GM06990 (cell line): ENCODE results near the gene PRDM5.
"Not testable (repeated sequence)": the region's sequence is repeated elsewhere in the genome, so short reads cannot be mapped to it uniquely, and the experiment has no call there.

ENCODE experiments used
- DNase-seq: peaks from one replicate; pipeline ENCODE4 v3.0.0-alpha.2; 2011; ENCODE audit not compliant: insufficient read length; ENCODE audit errors: extremely low read depth
- H3K27me3 ChIP-seq: replicated peaks from 2 replicates; pipeline ENCODE4 v1.6.0; 2011; ENCODE audit warnings: low read length; ENCODE audit not compliant: control insufficient read depth, insufficient read depth
- H3K36me3 ChIP-seq: 2 replicates; pipeline ENCODE4 v1.5.1; 2011; ENCODE audit warnings: low read length; ENCODE audit not compliant: control insufficient read depth, insufficient read depth
- H3K4me3 ChIP-seq: replicated peaks from 2 replicates; pipeline ENCODE4 v1.5.1; 2011; ENCODE audit warnings: low read depth, mild to moderate bottlenecking, control low read depth, low read length
- TF ChIP-seq, protein P1 (sequence below): IDR thresholded peaks from 2 replicates; pipeline ENCODE4 v1.5.1; 2011; ENCODE audit warnings: low read length, control low read depth, mild to moderate bottlenecking, inconsistent platforms; ENCODE audit not compliant: insufficient read depth, poor library complexity, severe bottlenecking

Gene PRDM5

GRCh38 chr4:120753854-120754253 is 168.7 kb downstream of the PRDM5 start:
- no peak overlapping the region for H3K4me3 ChIP-seq
- H3K36me3 ChIP-seq = no peaks in the 10 kb centered on the region
- no peaks in the 10 kb centered on the region for H3K27me3 ChIP-seq
- TF ChIP-seq, protein P1, sequence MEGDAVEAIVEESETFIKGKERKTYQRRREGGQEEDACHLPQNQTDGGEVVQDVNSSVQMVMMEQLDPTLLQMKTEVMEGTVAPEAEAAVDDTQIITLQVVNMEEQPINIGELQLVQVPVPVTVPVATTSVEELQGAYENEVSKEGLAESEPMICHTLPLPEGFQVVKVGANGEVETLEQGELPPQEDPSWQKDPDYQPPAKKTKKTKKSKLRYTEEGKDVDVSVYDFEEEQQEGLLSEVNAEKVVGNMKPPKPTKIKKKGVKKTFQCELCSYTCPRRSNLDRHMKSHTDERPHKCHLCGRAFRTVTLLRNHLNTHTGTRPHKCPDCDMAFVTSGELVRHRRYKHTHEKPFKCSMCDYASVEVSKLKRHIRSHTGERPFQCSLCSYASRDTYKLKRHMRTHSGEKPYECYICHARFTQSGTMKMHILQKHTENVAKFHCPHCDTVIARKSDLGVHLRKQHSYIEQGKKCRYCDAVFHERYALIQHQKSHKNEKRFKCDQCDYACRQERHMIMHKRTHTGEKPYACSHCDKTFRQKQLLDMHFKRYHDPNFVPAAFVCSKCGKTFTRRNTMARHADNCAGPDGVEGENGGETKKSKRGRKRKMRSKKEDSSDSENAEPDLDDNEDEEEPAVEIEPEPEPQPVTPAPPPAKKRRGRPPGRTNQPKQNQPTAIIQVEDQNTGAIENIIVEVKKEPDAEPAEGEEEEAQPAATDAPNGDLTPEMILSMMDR = no peak
- DNase-seq = no peak

DNA sequence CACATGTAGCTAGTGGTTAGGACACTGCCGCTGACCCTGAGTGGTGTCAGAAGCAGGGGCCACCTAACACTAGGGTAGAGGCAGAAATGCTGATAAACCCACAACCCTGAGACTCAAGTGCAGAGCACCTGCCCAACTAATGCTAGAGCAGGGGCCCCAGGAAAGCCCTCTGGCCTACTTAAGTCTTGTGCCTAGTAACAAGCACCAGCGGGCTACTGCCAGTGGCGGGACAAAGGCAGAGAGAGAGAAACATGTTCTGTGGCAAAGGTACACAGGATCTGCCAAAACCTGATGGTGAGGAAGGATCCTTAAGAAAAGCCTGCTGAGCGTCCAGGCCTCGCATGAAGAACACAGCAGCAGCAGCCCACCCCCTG is 172.4 kb downstream of the PRDM5 start:
- TF ChIP-seq, protein P1 = no peak
- no peaks in the 10 kb centered on the region for H3K27me3 ChIP-seq
- DNase-seq = peak; percentile 21
- H3K36me3 ChIP-seq = no peaks in the 10 kb centered on the region
- no peak overlapping the region for H3K4me3 ChIP-seq

DNA sequence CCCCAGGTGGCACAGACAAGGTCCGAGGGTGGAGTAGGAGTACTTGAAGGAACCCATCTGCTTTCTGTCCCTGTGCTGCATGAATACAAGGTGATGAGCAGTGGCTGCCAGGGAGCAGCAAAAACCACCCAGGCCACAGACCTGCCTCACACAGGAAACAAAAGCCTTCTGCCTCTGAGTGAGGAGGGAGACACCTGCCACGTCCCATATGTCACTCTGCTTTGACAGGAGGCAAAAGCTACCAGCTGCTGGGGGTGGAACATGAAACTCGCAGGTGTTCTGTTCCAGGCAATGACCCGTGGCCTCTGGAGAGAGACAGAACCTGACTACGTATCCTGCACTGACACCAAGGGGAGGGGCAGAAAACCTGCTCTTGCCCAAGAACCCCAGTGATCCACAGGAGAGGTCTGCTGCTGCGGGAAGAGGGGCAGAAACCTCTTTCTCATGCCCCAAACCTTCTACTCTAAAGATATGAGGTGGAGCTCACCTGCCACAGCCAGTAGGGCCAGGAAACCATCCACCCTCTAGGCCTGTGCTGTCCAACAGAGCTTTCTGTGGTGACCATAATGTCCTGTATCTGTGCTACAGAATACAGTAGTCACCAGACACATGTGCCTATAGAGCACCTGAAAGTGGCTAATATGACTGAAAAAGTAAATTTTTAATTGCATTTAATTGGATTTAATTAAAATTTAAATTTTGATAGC is 172.9 kb downstream of the PRDM5 start:
- peak; percentile 83 for DNase-seq
- TF ChIP-seq, protein P1 = no peak
- Histone ChIP-seq H3K4me3 (no peak overlapping the region), H3K27me3 (no peaks in the 10 kb centered on the region), H3K36me3 (no peaks in the 10 kb centered on the region)

DNA sequence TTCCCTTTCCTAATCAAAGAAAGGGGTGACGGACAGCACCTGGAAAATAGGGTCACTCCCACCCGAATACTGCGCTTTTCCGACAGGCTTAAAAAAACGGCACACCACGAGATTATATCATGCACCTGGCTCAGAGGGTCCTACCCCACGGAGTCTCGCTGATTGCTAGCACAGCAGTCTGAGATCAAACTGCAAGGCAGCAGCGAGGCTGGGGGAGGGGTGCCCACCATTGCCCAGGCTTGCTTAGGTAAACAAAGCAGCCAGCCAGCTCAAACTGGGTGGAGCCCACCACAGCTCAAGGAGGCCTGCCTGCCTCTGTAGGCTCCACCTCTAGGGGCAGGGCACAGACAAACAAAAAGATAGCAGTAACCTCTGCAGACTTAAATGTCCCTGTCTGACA is 180.9 kb downstream of the PRDM5 start:
- not testable (repeated sequence) for DNase-seq, H3K4me3 ChIP-seq, H3K27me3 ChIP-seq, H3K36me3 ChIP-seq

DNA sequence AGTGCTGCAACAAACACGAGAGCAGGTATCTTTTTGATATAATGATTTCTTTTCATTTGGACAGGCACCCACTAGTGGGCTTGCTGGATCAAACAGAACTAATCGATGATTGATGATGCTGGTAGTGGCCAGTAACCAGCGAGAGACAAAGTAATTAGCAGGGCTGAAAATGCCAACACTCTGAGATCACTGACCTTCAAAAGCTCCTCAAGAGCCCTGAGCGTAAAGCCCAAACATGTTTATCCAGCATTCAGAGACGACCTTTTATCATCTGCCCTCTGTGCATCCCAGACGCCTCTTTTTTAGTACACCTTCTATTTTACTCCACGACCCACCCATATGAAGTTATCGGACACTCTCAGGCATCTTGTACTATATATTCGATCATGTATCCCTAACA is 186.2 kb downstream of the PRDM5 start:
- no peak for DNase-seq

GRCh38 chr4:120733968-120734367 is 188.6 kb downstream of the PRDM5 start:
- H3K4me3 ChIP-seq = no peak overlapping the region
- TF ChIP-seq, protein P1 = no peak
- no peaks in the 10 kb centered on the region for H3K36me3 ChIP-seq
- no peaks in the 10 kb centered on the region for H3K27me3 ChIP-seq
- no peak for DNase-seq

More for the DNA sequence above, 186.2 kb downstream of the PRDM5 start:
- H3K36me3 ChIP-seq = no peaks in the 10 kb centered on the region
- H3K27me3 ChIP-seq = no peaks in the 10 kb centered on the region
- TF ChIP-seq, protein P1 = no peak
- no peak overlapping the region for H3K4me3 ChIP-seq
